ENCODE data around the gene IL22RA2. TPM values are rescaled to one million over a fixed set of nuclear protein-coding genes. Genes with fewer than 3 reads are reported as not detected.

The IL22RA2 gene
- total RNA-seq, 4 donors from 2014 or later, result not detected

DNA sequence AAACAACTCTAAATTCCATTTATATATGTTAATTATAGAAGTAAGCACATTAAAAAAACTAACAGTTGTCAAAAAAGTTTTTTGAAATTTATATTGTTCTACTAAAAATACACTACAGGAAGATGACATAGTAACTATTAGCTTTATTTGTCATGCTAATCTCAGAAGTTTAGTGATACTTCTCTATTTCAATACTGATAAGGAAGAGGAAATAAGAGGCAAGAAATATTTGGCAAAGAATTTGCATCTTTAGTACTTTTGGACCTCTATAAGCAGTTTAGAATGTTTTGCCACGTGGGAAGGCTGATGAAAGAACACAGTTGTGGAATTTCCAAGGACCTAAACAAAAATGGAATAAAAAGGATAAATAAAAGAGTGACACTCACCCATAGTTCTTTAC is 33.1 kb upstream of the IL22RA2 start:
- Histone ChIP-seq H3K9me3 (no peaks in the 10 kb centered on the region), H3K27me3 (no peaks in the 10 kb centered on the region), H3K4me3 (replicated peaks in 1 of 3) (no peak overlapping the region), H3K27ac (no peak overlapping the region), H3K36me3 (peaks cover 17 to 28% of the 10 kb centered on the region in 2 donors), H3K4me1 (peaks cover 17 to 20% of the 10 kb centered on the region in 2 donors)
- intact Hi-C loops (cut with DNase I), result no loop called here
- DNase-seq, result no peak
- whole genome bisulfite sequencing, 2 donors, result 52 to 56% methylated on average over 1 of the region's 1 CpG
- TF ChIP-seq, protein P1, sequence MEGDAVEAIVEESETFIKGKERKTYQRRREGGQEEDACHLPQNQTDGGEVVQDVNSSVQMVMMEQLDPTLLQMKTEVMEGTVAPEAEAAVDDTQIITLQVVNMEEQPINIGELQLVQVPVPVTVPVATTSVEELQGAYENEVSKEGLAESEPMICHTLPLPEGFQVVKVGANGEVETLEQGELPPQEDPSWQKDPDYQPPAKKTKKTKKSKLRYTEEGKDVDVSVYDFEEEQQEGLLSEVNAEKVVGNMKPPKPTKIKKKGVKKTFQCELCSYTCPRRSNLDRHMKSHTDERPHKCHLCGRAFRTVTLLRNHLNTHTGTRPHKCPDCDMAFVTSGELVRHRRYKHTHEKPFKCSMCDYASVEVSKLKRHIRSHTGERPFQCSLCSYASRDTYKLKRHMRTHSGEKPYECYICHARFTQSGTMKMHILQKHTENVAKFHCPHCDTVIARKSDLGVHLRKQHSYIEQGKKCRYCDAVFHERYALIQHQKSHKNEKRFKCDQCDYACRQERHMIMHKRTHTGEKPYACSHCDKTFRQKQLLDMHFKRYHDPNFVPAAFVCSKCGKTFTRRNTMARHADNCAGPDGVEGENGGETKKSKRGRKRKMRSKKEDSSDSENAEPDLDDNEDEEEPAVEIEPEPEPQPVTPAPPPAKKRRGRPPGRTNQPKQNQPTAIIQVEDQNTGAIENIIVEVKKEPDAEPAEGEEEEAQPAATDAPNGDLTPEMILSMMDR (IDR thresholded peaks at IDR 0.05), result no peak
- no peak for TF ChIP-seq POLR2A (IDR thresholded peaks at IDR 0.05)

DNA sequence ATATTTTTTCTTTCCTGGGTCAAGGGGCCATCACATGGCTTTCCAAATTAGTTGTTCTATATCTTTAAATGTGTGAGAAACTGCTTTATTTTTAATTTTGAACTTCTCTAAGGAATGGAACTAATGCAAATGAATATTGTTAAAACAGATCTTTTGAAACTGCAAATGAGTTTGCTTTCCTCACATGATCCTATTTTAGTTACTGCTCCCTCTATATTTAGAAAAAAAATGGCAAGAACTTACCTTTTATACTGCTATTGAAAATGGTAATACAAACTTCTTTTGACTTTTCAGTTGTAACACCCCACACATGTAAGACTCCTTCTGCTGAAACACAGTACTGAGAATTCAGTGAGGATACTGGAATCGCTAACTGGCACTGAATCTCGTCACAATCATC is 29.8 kb upstream of the IL22RA2 start:
- Histone ChIP-seq H3K4me3 (replicated peaks in 1 of 3) (no peak overlapping the region), H3K4me1 (no peaks in the 10 kb centered on the region), H3K27me3 (no peaks in the 10 kb centered on the region), H3K9me3 (no peaks in the 10 kb centered on the region), H3K27ac (no peak overlapping the region), H3K36me3 (peaks cover 33 to 35% of the 10 kb centered on the region in 2 donors)
- 98 to 100% methylated on average over 2 of the region's 2 CpGs for WGBS, 2 donors
- intact Hi-C loops (cut with DNase I), result no loop called here
- no peak for TF ChIP-seq POLR2A (IDR thresholded peaks at IDR 0.05)
- TF ChIP-seq, protein P1 (IDR thresholded peaks at IDR 0.05), result no peak
- DNase-seq, result no peak

DNA sequence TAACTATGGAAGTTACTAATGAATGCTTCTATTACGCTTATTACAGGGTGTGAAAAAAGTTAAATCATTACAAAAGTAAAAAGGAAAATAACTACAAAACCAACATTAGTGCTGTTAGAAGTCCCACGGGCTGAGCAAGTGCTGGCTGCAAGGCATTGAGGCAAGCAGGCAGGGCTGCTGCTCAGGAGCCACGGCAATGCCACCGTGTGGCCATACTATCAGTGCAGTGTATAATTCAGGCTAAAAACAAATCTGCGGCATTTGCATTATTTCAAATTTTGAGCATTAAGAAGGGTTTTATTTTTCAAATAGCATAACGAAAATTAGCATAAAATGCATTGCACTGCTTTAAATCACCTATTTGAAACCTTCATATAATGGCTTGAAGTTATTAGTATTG is 28.6 kb upstream of the IL22RA2 start:
- H3K4me1 ChIP-seq, result no peaks in the 10 kb centered on the region
- TF ChIP-seq, protein P1 (IDR thresholded peaks at IDR 0.05), result no peak
- no peak for TF ChIP-seq POLR2A (IDR thresholded peaks at IDR 0.05)
- no peak for DNase-seq
- no peak overlapping the region for H3K4me3 ChIP-seq (replicated peaks in 1 of 3)
- no peak overlapping the region for H3K27ac ChIP-seq
- peaks cover 39 to 45% of the 10 kb centered on the region in 2 donors for H3K36me3 ChIP-seq
- no peaks in the 10 kb centered on the region for H3K9me3 ChIP-seq
- intact Hi-C loops (cut with DNase I), result no loop called here
- no peaks in the 10 kb centered on the region for H3K27me3 ChIP-seq
- 87 to 88% methylated on average over 6 of the region's 6 CpGs for WGBS, 2 donors

DNA sequence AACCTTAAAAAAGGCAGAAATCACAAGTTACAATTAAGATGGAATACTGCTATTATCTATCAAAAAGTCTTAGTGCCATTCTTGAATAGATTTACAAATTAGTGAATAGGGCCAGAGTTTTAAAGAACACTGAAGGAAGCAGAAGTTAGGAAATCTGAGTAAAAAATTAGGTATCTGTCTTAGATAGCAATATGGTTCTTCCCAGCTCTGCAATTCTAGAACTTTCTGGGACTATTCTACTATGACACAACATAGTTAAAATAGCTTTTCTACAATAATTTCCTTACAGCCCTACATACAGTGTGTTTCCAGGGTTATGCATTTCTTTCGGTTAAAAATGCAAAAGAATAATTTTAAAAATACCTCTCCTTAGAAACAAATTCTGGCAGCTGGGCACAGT is 27.6 kb upstream of the IL22RA2 start:
- H3K36me3 ChIP-seq, result peaks cover 38 to 50% of the 10 kb centered on the region in 2 donors
- no peak for DNase-seq
- no peak overlapping the region for H3K27ac ChIP-seq
- H3K4me1 ChIP-seq, result no peaks in the 10 kb centered on the region
- no peak overlapping the region for H3K4me3 ChIP-seq (replicated peaks in 1 of 3)
- H3K27me3 ChIP-seq, result no peaks in the 10 kb centered on the region
- TF ChIP-seq POLR2A (IDR thresholded peaks at IDR 0.05), result no peak
- TF ChIP-seq, protein P1 (IDR thresholded peaks at IDR 0.05), result no peak
- WGBS, 2 donors, result 91 to 96% methylated on average over 1 of the region's 1 CpG
- H3K9me3 ChIP-seq, result no peaks in the 10 kb centered on the region
- intact Hi-C loops (cut with DNase I), result no loop called here

DNA sequence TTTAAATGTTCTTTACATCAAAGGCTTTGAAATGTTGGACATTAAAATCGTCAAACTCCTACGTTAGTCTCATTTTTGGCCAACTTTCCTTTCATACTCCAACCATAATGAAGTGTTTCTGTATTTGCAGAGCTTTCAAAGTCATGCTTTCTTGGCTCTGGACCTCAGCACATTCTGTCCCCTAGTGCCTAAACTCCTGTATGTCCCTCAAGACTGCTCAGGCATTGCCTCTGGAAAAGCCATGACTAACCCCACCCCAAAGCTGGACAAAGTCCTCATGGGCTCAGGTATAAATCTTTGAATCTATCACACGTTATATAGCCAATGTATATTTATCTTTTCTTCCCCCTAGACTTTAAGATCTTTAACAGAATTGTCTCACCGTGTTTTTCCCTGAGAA is 26.8 kb upstream of the IL22RA2 start:
- H3K4me3 ChIP-seq (replicated peaks in 1 of 3), result no peak overlapping the region
- H3K4me1 ChIP-seq, result no peaks in the 10 kb centered on the region
- H3K27ac ChIP-seq, result no peak overlapping the region
- 95 to 97% methylated on average over 4 of the region's 4 CpGs for WGBS, 2 donors
- peaks cover 30 to 50% of the 10 kb centered on the region in 2 donors for H3K36me3 ChIP-seq
- TF ChIP-seq POLR2A (IDR thresholded peaks at IDR 0.05), result no peak
- TF ChIP-seq, protein P1 (IDR thresholded peaks at IDR 0.05), result no peak
- no peaks in the 10 kb centered on the region for H3K27me3 ChIP-seq
- DNase-seq, result no peak
- intact Hi-C loops (cut with DNase I), result no loop called here
- no peaks in the 10 kb centered on the region for H3K9me3 ChIP-seq
